IPS-20b (cell line): ENCODE data around the gene SDK1.

Experiments
- H3K27ac ChIP-seq: one replicate; pipeline ENCODE4 v1.5.1; 2013; ENCODE audit warnings: low read length
- H3K27me3 ChIP-seq: 2 replicates; pipeline ENCODE4 v1.6.1; 2013; ENCODE audit warnings: mild to moderate bottlenecking, low read length, inconsistent platforms; ENCODE audit not compliant: insufficient read depth
- H3K36me3 ChIP-seq: 2 replicates; pipeline ENCODE4 v1.6.1; 2013; ENCODE audit warnings: low read depth, mild to moderate bottlenecking, inconsistent platforms, low read length, moderate library complexity; ENCODE audit not compliant: insufficient read depth
- H3K4me1 ChIP-seq: 2 replicates; pipeline ENCODE4 v1.6.1; 2013; ENCODE audit warnings: mild to moderate bottlenecking, control low read depth, inconsistent platforms, low read length, moderate library complexity; ENCODE audit not compliant: insufficient read depth
- H3K4me3 ChIP-seq: 2 replicates; pipeline ENCODE4 v1.5.1; 2013; ENCODE audit warnings: mild to moderate bottlenecking, low read length, inconsistent platforms
- H3K9ac ChIP-seq: 2 replicates; pipeline ENCODE4 v1.6.1; 2013; ENCODE audit warnings: low read depth, mild to moderate bottlenecking, inconsistent platforms, low read length, moderate library complexity
- H3K9me3 ChIP-seq: 2 replicates; pipeline ENCODE4 v1.6.1; 2013; ENCODE audit warnings: mild to moderate bottlenecking, low read depth, low read length, inconsistent platforms; ENCODE audit not compliant: insufficient read depth

The SDK1 gene

GRCh38 chr7:3429981-3430380 is 128.9 kb downstream of the SDK1 start:
- Histone ChIP-seq H3K9me3 (no peaks in the 10 kb centered on the region), H3K27me3 (no peaks in the 10 kb centered on the region), H3K4me1 (0 out of 2 replicates have a peak, but pooled peaks cover 6% of the 10 kb centered on the region), H3K36me3 (no peaks in the 10 kb centered on the region), H3K9ac (no peak overlapping the region), H3K27ac (no peak overlapping the region), H3K4me3 (no peak overlapping the region)

- Histone ChIP-seq H3K27me3 (no peaks in the 10 kb centered on the region), H3K9me3 (no peaks in the 10 kb centered on the region), H3K27ac (no peak overlapping the region), H3K4me3 (no peak overlapping the region), H3K9ac (no peak overlapping the region), H3K36me3 (no peaks in the 10 kb centered on the region), H3K4me1 (0 out of 2 replicates have a peak, but pooled peaks cover 6% of the 10 kb centered on the region)
Observed at GRCh38 chr7:3430588-3430987, 129.5 kb downstream of the SDK1 start.

- Histone ChIP-seq H3K4me3 (no peak overlapping the region), H3K9me3 (no peaks in the 10 kb centered on the region), H3K36me3 (no peaks in the 10 kb centered on the region)
Observed at GRCh38 chr7:3431306-3431705, 130.3 kb downstream of the SDK1 start.

GRCh38 chr7:3432911-3433310 is 131.9 kb downstream of the SDK1 start:
- H3K36me3 ChIP-seq = no peaks in the 10 kb centered on the region
- H3K9ac ChIP-seq = no peak overlapping the region
- no peak overlapping the region for H3K4me3 ChIP-seq
- H3K27me3 ChIP-seq = no peaks in the 10 kb centered on the region
- H3K27ac ChIP-seq = no peak overlapping the region
- H3K4me1 ChIP-seq = 0 out of 2 replicates have a peak, but pooled peaks cover 6% of the 10 kb centered on the region
- no peaks in the 10 kb centered on the region for H3K9me3 ChIP-seq

More at GRCh38 chr7:3431306-3431705, 130.3 kb downstream of the SDK1 start:
- Histone ChIP-seq H3K27ac (no peak overlapping the region), H3K4me1 (0 out of 2 replicates have a peak, but pooled peaks cover 6% of the 10 kb centered on the region), H3K27me3 (no peaks in the 10 kb centered on the region), H3K9ac (no peak overlapping the region)

GRCh38 chr7:3434611-3435010 is 133.6 kb downstream of the SDK1 start:
- Histone ChIP-seq H3K9ac (no peak overlapping the region), H3K36me3 (no peaks in the 10 kb centered on the region), H3K27ac (no peak overlapping the region), H3K9me3 (no peaks in the 10 kb centered on the region), H3K4me1 (0 out of 2 replicates have a peak, but pooled peaks cover 6% of the 10 kb centered on the region), H3K4me3 (no peak overlapping the region), H3K27me3 (no peaks in the 10 kb centered on the region)

GRCh38 chr7:3436112-3436511 is 135.1 kb downstream of the SDK1 start:
- H3K4me3 ChIP-seq = no peak overlapping the region
- no peaks in the 10 kb centered on the region for H3K9me3 ChIP-seq
- no peaks in the 10 kb centered on the region for H3K27me3 ChIP-seq
- 0 out of 2 replicates have a peak, but pooled peaks cover 4% of the 10 kb centered on the region for H3K4me1 ChIP-seq
- no peak overlapping the region for H3K9ac ChIP-seq
- no peak overlapping the region for H3K27ac ChIP-seq
- no peaks in the 10 kb centered on the region for H3K36me3 ChIP-seq

GRCh38 chr7:3436746-3437145 is 135.7 kb downstream of the SDK1 start:
- Histone ChIP-seq H3K9me3 (no peaks in the 10 kb centered on the region), H3K9ac (no peak overlapping the region), H3K27me3 (no peaks in the 10 kb centered on the region), H3K4me3 (no peak overlapping the region), H3K4me1 (no peaks in the 10 kb centered on the region), H3K36me3 (no peaks in the 10 kb centered on the region), H3K27ac (no peak overlapping the region)

- H3K27ac ChIP-seq = no peak overlapping the region
- H3K4me1 ChIP-seq = no peaks in the 10 kb centered on the region
Observed at GRCh38 chr7:3437467-3437866, 136.4 kb downstream of the SDK1 start.

GRCh38 chr7:3438352-3438751 is 137.3 kb downstream of the SDK1 start:
- Histone ChIP-seq H3K36me3 (no peaks in the 10 kb centered on the region), H3K9ac (no peak overlapping the region), H3K9me3 (no peaks in the 10 kb centered on the region), H3K27ac (no peak overlapping the region), H3K27me3 (no peaks in the 10 kb centered on the region), H3K4me3 (no peak overlapping the region), H3K4me1 (no peaks in the 10 kb centered on the region)

More at GRCh38 chr7:3437467-3437866, 136.4 kb downstream of the SDK1 start:
- no peaks in the 10 kb centered on the region for H3K36me3 ChIP-seq
- H3K9ac ChIP-seq = no peak overlapping the region
- no peaks in the 10 kb centered on the region for H3K27me3 ChIP-seq
- H3K9me3 ChIP-seq = no peaks in the 10 kb centered on the region
- no peak overlapping the region for H3K4me3 ChIP-seq

GRCh38 chr7:3439333-3440030 is 138.4 kb downstream of the SDK1 start:
- no peaks in the 10 kb centered on the region for H3K9me3 ChIP-seq
- no peak overlapping the region for H3K9ac ChIP-seq
- H3K36me3 ChIP-seq = no peaks in the 10 kb centered on the region
- no peak overlapping the region for H3K4me3 ChIP-seq
- no peaks in the 10 kb centered on the region for H3K27me3 ChIP-seq
- no peaks in the 10 kb centered on the region for H3K4me1 ChIP-seq
- no peak overlapping the region for H3K27ac ChIP-seq

- H3K27ac ChIP-seq = no peak overlapping the region
- H3K4me3 ChIP-seq = no peak overlapping the region
- H3K4me1 ChIP-seq = no peaks in the 10 kb centered on the region
- H3K9me3 ChIP-seq = 0 out of 2 replicates have a peak, but pooled peaks cover 1% of the 10 kb centered on the region
- no peak overlapping the region for H3K9ac ChIP-seq
- no peaks in the 10 kb centered on the region for H3K36me3 ChIP-seq
- no peaks in the 10 kb centered on the region for H3K27me3 ChIP-seq
Observed at GRCh38 chr7:3440509-3440908, 139.5 kb downstream of the SDK1 start.

- no peak overlapping the region for H3K4me3 ChIP-seq
- no peaks in the 10 kb centered on the region for H3K36me3 ChIP-seq
- H3K4me1 ChIP-seq = peaks cover 1% of the 10 kb centered on the region
- H3K9ac ChIP-seq = no peak overlapping the region
- H3K27ac ChIP-seq = no peak overlapping the region
- H3K27me3 ChIP-seq = no peaks in the 10 kb centered on the region
- H3K9me3 ChIP-seq = 0 out of 2 replicates have a peak, but pooled peaks cover 5% of the 10 kb centered on the region
Observed at GRCh38 chr7:3443716-3444115, 142.7 kb downstream of the SDK1 start.
